Mesenchymal stem cell (in vitro differentiated cells and primary cell): ENCODE measurements around the gene GREB1L.

Source experiments
- DNase-seq: peaks from one replicate; pipeline ENCODE4 v3.0.0-alpha.2; 2013
- H2AFZ ChIP-seq: one replicate; pipeline ENCODE4 v1.6.1; 2013; ENCODE audit warnings: low read depth, mild to moderate bottlenecking, control low read depth, inconsistent platforms, low read length, moderate library complexity
- H2AK5ac ChIP-seq: 2 replicates; pipeline ENCODE4 v1.6.1; 2013; ENCODE audit warnings: low read length, moderate library complexity, mild to moderate bottlenecking, inconsistent platforms; ENCODE audit not compliant: severe bottlenecking
- H2BK120ac ChIP-seq: one replicate; pipeline ENCODE4 v1.6.1; 2013; ENCODE audit warnings: low read depth, mild to moderate bottlenecking, inconsistent platforms, low read length, moderate library complexity
- H2BK12ac ChIP-seq, 2 experiments: one replicate each; pipeline ENCODE4 v1.6.1; 2013; ENCODE audit warnings: inconsistent platforms in 2 of 2, low read length in 2 of 2, mild to moderate bottlenecking in 2 of 2, moderate library complexity in 2 of 2, control low read depth in 1 of 2
- H2BK15ac ChIP-seq: one replicate; pipeline ENCODE4 v1.6.1; 2013; ENCODE audit warnings: mild to moderate bottlenecking, low read depth, inconsistent platforms; ENCODE audit not compliant: poor library complexity, severe bottlenecking
- H2BK5ac ChIP-seq: 2 replicates; pipeline ENCODE4 v1.6.1; 2013; ENCODE audit warnings: low read depth, mild to moderate bottlenecking, low read length, control low read depth, inconsistent platforms; ENCODE audit not compliant: poor library complexity, severe bottlenecking
- H3K14ac ChIP-seq, 2 experiments: one replicate each; pipeline ENCODE4 v1.6.1; 2013; ENCODE audit warnings: inconsistent platforms in 2 of 2, low read length in 2 of 2, control low read depth in 1 of 2, mild to moderate bottlenecking in 1 of 2, moderate library complexity in 1 of 2
- H3K18ac ChIP-seq, 2 experiments: one replicate each; pipeline ENCODE4 v1.6.1; 2013; ENCODE audit warnings: inconsistent platforms in 2 of 2, low read length in 2 of 2, control low read depth in 1 of 2, low read depth in 1 of 2, mild to moderate bottlenecking in 1 of 2
- H3K23ac ChIP-seq, 2 experiments: one replicate each; pipeline ENCODE4 v1.6.1; 2013; ENCODE audit warnings: inconsistent platforms in 2 of 2, low read length in 2 of 2, mild to moderate bottlenecking in 2 of 2, moderate library complexity in 2 of 2, control low read depth in 1 of 2
- H3K27ac ChIP-seq: 2 replicates; pipeline ENCODE4 v1.5.1; 2013; ENCODE audit warnings: mild to moderate bottlenecking, moderate library complexity, low read length, control low read depth, inconsistent platforms; ENCODE audit not compliant: poor library complexity, severe bottlenecking
- H3K27me3 ChIP-seq, 2 experiments: 2 replicates each; pipeline versions ENCODE4 v1.6.1 to v1.7.0; 2013; ENCODE audit warnings: low read length in 2 of 2, mild to moderate bottlenecking in 2 of 2, moderate library complexity in 2 of 2, control low read depth in 1 of 2, inconsistent platforms in 1 of 2; ENCODE audit not compliant: control insufficient read depth in 1 of 2, insufficient read depth in 1 of 2
- H3K36me3 ChIP-seq, 2 experiments: 2 replicates each; pipeline versions ENCODE4 v1.6.1 to v1.7.0; 2013; ENCODE audit warnings: low read length in 2 of 2, control low read depth in 1 of 2, inconsistent platforms in 1 of 2, low read depth in 1 of 2, mild to moderate bottlenecking in 1 of 2; ENCODE audit not compliant: insufficient read depth in 2 of 2, control insufficient read depth in 1 of 2
- H3K4ac ChIP-seq, 2 experiments: one replicate each; pipeline ENCODE4 v1.6.1; 2013; ENCODE audit warnings: inconsistent platforms in 2 of 2, low read length in 2 of 2, mild to moderate bottlenecking in 2 of 2, moderate library complexity in 2 of 2, control low read depth in 1 of 2, low read depth in 1 of 2
- H3K4me1 ChIP-seq: 2 replicates; pipeline ENCODE4 v1.6.1; 2013; ENCODE audit warnings: low read depth, low read length, control low read depth; ENCODE audit not compliant: control insufficient read depth, insufficient read depth
- H3K4me2 ChIP-seq: 2 replicates; pipeline ENCODE4 v1.6.1; 2013; ENCODE audit warnings: low read length, mild to moderate bottlenecking, inconsistent platforms; ENCODE audit not compliant: poor library complexity, severe bottlenecking
- H3K4me3 ChIP-seq, 2 experiments: 2 replicates each; pipeline versions ENCODE4 v1.5.1 to v1.7.0; 2013; ENCODE audit warnings: low read length in 2 of 2, mild to moderate bottlenecking in 2 of 2, control low read depth in 1 of 2, low read depth in 1 of 2; ENCODE audit not compliant: insufficient read depth in 1 of 2
- H3K79me1 ChIP-seq: replicated peaks from 2 replicates; pipeline ENCODE4 v1.6.1; 2013; ENCODE audit warnings: mild to moderate bottlenecking, control low read depth, low read length, inconsistent platforms; ENCODE audit not compliant: poor library complexity, severe bottlenecking
- H3K9ac ChIP-seq: 2 replicates; pipeline ENCODE4 v1.7.0; 2013; ENCODE audit warnings: mild to moderate bottlenecking, low read length, moderate library complexity
- H3K9me3 ChIP-seq: 2 replicates; pipeline ENCODE4 v1.7.0; 2013; ENCODE audit warnings: mild to moderate bottlenecking, low read length; ENCODE audit not compliant: control insufficient read depth
- H4K8ac ChIP-seq: one replicate; pipeline ENCODE4 v1.6.1; 2013; ENCODE audit warnings: inconsistent platforms, mild to moderate bottlenecking, low read length, moderate library complexity
- H4K91ac ChIP-seq: one replicate; pipeline ENCODE4 v1.6.1; 2013; ENCODE audit warnings: mild to moderate bottlenecking, low read length, inconsistent platforms
- WGBS: methylation state at CpG from one replicate; pipeline ENCODE4 v1.1.7; 2013; ENCODE audit warnings: mixed read lengths; 5-methylcytosine and 5-hydroxymethylcytosine counted together

GREB1L gene

DNA sequence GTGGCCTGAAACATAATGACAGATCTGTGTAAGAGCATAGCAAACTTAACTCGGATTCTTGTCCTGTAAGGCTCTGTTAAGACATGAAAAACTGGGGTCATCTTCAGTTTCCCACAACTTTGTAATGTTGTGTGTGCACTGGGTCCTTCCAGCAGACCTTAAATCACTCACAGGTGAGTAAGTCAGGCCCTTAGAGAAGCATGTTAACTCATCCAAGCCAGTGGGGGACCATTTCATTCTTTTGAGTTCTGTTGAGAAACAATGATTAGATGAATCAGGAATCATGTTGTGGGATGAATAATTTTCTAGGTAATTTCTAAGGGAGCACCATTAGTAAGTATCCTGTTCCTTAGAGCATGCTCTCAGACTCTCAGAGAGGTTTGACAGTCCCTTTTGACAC is 191.4 kb downstream of the GREB1L start:
- no peak overlapping the region for H2AFZ ChIP-seq
- no peak overlapping the region for H2BK120ac ChIP-seq
- no peak overlapping the region for H3K23ac ChIP-seq
- H3K4me3 ChIP-seq: no peak overlapping the region
- no peak overlapping the region for H3K9ac ChIP-seq
- H2BK12ac ChIP-seq: no peak overlapping the region
- H3K27ac ChIP-seq: no peak overlapping the region
- no peaks in the 10 kb centered on the region for H3K27me3 ChIP-seq
- no peak overlapping the region for H3K4me2 ChIP-seq
- H3K14ac ChIP-seq: no peak overlapping the region
- H3K4me1 ChIP-seq: no peaks in the 10 kb centered on the region
- DNase-seq: no peak
- H3K4ac ChIP-seq: no peak overlapping the region
- WGBS: 90% methylated on average over 1 of the region's 1 CpG
- no peak overlapping the region for H3K18ac ChIP-seq
- H3K9me3 ChIP-seq: no peaks in the 10 kb centered on the region
- no peaks in the 10 kb centered on the region for H3K79me1 ChIP-seq
- H4K8ac ChIP-seq: no peak overlapping the region
- no peak overlapping the region for H2BK15ac ChIP-seq
- H2AK5ac ChIP-seq: no peak overlapping the region
- H3K36me3 ChIP-seq: no peaks in the 10 kb centered on the region
- H2BK5ac ChIP-seq: no peak overlapping the region
- no peak overlapping the region for H4K91ac ChIP-seq

DNA sequence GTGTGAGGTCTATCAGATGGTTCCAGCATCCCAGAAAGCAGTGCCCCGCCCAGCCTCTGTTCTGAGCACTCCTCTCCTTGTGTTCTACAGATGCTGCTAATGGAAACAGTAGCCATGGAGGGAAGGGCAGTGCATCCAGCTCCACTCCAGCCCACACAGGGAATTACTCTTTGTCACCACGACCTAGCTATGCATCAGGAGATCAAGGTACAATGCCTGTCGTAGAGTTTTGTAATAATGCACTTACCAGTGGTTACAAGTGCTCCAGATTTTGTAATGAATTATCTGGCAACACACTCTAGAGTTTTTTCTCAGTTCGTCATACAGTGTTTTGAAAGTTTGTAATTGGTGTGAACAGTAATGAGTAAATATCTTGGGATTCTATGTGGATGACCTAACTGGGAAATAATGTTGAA is 197.4 kb downstream of the GREB1L start:
- no peaks in the 10 kb centered on the region for H3K27me3 ChIP-seq
- 36% methylated on average over 4 of the region's 4 CpGs for WGBS

DNA sequence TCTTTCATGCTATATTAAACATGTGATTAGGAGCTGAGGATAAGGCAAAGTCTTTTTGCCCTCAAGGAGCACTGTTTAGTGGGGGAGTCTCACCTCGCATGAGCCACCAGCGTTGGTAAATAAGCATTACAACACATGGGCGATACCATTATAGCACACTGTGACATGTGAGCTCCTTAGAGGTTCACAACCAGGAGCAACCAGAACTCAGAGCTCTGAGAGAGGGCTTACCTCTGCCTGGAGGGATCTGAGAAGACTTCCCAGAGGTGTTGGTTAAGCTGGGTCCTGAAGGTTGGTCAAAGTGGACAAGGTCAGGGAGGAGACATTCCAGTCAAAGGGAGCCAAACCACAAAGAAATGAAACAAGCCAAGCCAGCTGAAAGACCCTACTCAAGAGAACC is 199.6 kb downstream of the GREB1L start:
- Histone ChIP-seq H2BK5ac (no peak overlapping the region), H3K9me3 (no peaks in the 10 kb centered on the region)

More for the DNA sequence above, 197.4 kb downstream of the GREB1L start:
- Histone ChIP-seq H2AK5ac (no peak overlapping the region), H2BK120ac (no peak overlapping the region), H4K8ac (no peak overlapping the region), H3K9ac (peak overlapping the region; percentile 66), H3K9me3 (no peaks in the 10 kb centered on the region), H3K27ac (no peak overlapping the region), H3K79me1 (no peaks in the 10 kb centered on the region), H3K23ac (no peak overlapping the region), H2BK15ac (no peak overlapping the region), H4K91ac (no peak overlapping the region), H3K14ac (no peak overlapping the region), H3K4me1 (peaks cover 4% of the 10 kb centered on the region), H2BK5ac (no peak overlapping the region), H3K36me3 (no peaks in the 10 kb centered on the region), H2AFZ (no peak overlapping the region), H3K4me3 (peak overlapping the region in 1 of 2 experiments; percentile 43), H2BK12ac (no peak overlapping the region), H3K4ac (no peak overlapping the region), H3K18ac (no peak overlapping the region), H3K4me2 (no peak overlapping the region)
- peak; percentile 83 for DNase-seq

DNA sequence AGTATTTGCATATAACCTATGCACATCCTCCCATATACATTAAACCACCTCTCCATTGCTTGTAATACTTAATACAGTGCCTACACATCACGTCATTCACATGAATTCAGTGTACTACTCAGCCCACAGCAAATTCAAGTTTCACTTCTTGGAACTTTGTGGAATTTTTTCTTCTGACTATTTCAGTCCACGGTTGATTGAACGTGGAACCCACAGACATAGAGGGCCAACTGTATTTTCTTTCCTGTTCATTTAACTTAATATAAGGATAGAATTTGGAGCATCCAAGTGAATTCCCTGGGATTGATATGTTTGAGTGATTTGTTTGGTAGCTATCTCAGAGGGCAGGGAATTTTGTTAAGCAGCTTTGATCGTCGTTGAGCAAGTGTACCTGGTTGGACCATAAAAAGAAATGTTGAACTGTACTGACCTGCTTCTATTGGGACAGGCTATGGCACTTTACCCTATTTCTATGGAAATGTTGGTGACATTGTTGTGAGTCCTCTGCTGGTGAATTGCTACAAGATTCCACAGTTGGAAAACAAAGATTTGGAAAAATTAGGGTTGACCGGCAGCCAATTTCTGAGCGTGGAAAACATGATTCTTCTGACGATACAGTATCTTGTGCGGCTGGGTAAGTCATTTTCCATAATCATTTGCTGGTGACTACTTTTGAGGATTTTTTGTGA is 201.9 kb downstream of the GREB1L start:
- H2AK5ac ChIP-seq: no peak overlapping the region
- no peaks in the 10 kb centered on the region for H3K9me3 ChIP-seq
- peak overlapping the region; percentile 38 for H3K27ac ChIP-seq
- H2BK120ac ChIP-seq: no peak overlapping the region
- H2BK15ac ChIP-seq: no peak overlapping the region
- no peak overlapping the region for H2BK5ac ChIP-seq
- peak overlapping the region in 1 of 2 experiments; percentile 37 for H3K4me3 ChIP-seq
- no peak overlapping the region for H4K8ac ChIP-seq
- no peak overlapping the region for H3K14ac ChIP-seq
- no peak for DNase-seq
- H2AFZ ChIP-seq: no peak overlapping the region
- H3K79me1 ChIP-seq: no peaks in the 10 kb centered on the region
- H3K18ac ChIP-seq: no peak overlapping the region
- H3K23ac ChIP-seq: no peak overlapping the region
- 90% methylated on average over 9 of the region's 9 CpGs for WGBS
- H3K27me3 ChIP-seq: no peaks in the 10 kb centered on the region
- H3K4me2 ChIP-seq: no peak overlapping the region
- H4K91ac ChIP-seq: no peak overlapping the region
- no peaks in the 10 kb centered on the region for H3K36me3 ChIP-seq
- peaks cover 4% of the 10 kb centered on the region for H3K4me1 ChIP-seq
- H2BK12ac ChIP-seq: no peak overlapping the region
- H3K9ac ChIP-seq: peak overlapping the region; percentile 58
- H3K4ac ChIP-seq: no peak overlapping the region

More for the DNA sequence above, 199.6 kb downstream of the GREB1L start:
- no peak overlapping the region for H2BK120ac ChIP-seq
- DNase-seq: no peak
- no peak overlapping the region for H2AFZ ChIP-seq
- no peak overlapping the region for H3K4me3 ChIP-seq
- no peak overlapping the region for H3K18ac ChIP-seq
- 97% methylated on average over 3 of the region's 3 CpGs for WGBS
- H3K4me2 ChIP-seq: no peak overlapping the region
- H3K79me1 ChIP-seq: no peaks in the 10 kb centered on the region
- H2BK12ac ChIP-seq: no peak overlapping the region
- no peak overlapping the region for H3K23ac ChIP-seq
- no peak overlapping the region for H3K27ac ChIP-seq
- no peaks in the 10 kb centered on the region for H3K27me3 ChIP-seq
- H4K8ac ChIP-seq: no peak overlapping the region
- H3K4me1 ChIP-seq: peaks cover 4% of the 10 kb centered on the region
- no peaks in the 10 kb centered on the region for H3K36me3 ChIP-seq
- H3K4ac ChIP-seq: no peak overlapping the region
- H2AK5ac ChIP-seq: peak overlapping the region; percentile 11
- H4K91ac ChIP-seq: no peak overlapping the region
- no peak overlapping the region for H2BK15ac ChIP-seq
- no peak overlapping the region for H3K14ac ChIP-seq
- H3K9ac ChIP-seq: no peak overlapping the region
